HG03175 (cell line): Measurements from ENCODE around the gene MRPL44.
"Not testable (repeated sequence)": the region's sequence is repeated elsewhere in the genome, so short reads cannot be mapped to it uniquely, and the experiment has no call there.

Source experiments
- ATAC-seq: cut with Tn5 transposase; IDR thresholded peaks from one replicate; pipeline ENCODE4 v1.9.1; 2021; ENCODE audit warnings: mild to moderate bottlenecking, moderate library complexity; ENCODE audit not compliant: unreplicated experiment

The MRPL44 gene

GRCh38 chr2:223935459-223936125 is 21.7 kb upstream of the MRPL44 start:
- no peak for ATAC-seq

GRCh38 chr2:223936862-223937326 is 20.4 kb upstream of the MRPL44 start:
- ATAC-seq = no peak

GRCh38 chr2:223937535-223937934 is 19.7 kb upstream of the MRPL44 start:
- ATAC-seq = no peak

GRCh38 chr2:223939438-223939837 is 17.8 kb upstream of the MRPL44 start:
- not testable (repeated sequence) for ATAC-seq

GRCh38 chr2:223941579-223942277 is 15.5 kb upstream of the MRPL44 start:
- ATAC-seq = peak; percentile 46

- ATAC-seq = no peak
Observed at GRCh38 chr2:223943135-223943534, 14.1 kb upstream of the MRPL44 start.

- no peak for ATAC-seq
Observed at GRCh38 chr2:223943561-223944008, 13.7 kb upstream of the MRPL44 start.

- no peak for ATAC-seq
Observed at GRCh38 chr2:223944166-223944702, 13.0 kb upstream of the MRPL44 start.

- ATAC-seq = peak; percentile 84
Observed at GRCh38 chr2:223944703-223945531, 12.3 kb upstream of the MRPL44 start, which contains the start of gene WDFY1. Gene WDFY1 (minus strand): TSS chr2:223945335. CDS start chr2:223945284, 51 bp downstream.

GRCh38 chr2:223945755-223946154 is 11.5 kb upstream of the MRPL44 start:
- ATAC-seq = no peak

- ATAC-seq = no peak
Observed at GRCh38 chr2:223947711-223948205, 9.5 kb upstream of the MRPL44 start.

- peak; percentile 11 for ATAC-seq
Observed at GRCh38 chr2:223949241-223949840, 7.9 kb upstream of the MRPL44 start.

GRCh38 chr2:223950448-223951347 is 6.6 kb upstream of the MRPL44 start:
- ATAC-seq = no peak

GRCh38 chr2:223952280-223952968 is 4.8 kb upstream of the MRPL44 start:
- peak; percentile 59 for ATAC-seq

- no peak for ATAC-seq
Observed at GRCh38 chr2:223954401-223954800, 2.9 kb upstream of the MRPL44 start.

- no peak for ATAC-seq
Observed at GRCh38 chr2:223956300-223956699, 963 bp upstream of the MRPL44 start.

GRCh38 chr2:223959688-223960087 is 2.4 kb downstream of the MRPL44 start:
- ATAC-seq = no peak

GRCh38 chr2:223967981-223968380 is 10.7 kb downstream of the MRPL44 start:
- no peak for ATAC-seq

GRCh38 chr2:223969315-223969714 is 12.1 kb downstream of the MRPL44 start:
- ATAC-seq = no peak
